Fibroblast of the aortic adventitia (primary cell): Measurements from ENCODE around the gene PRSS56. TPM values are rescaled to one million over a fixed set of nuclear protein-coding genes. Genes with fewer than 3 reads are reported as not detected.

Source experiments
- DNase-seq: peaks from one replicate; pipeline ENCODE4 v3.0.0-alpha.2; 2010; ENCODE audit warnings: low read depth
- H3K4me3 ChIP-seq: 2 replicates; pipeline ENCODE4 v1.5.1; 2011; ENCODE audit warnings: low read depth, mild to moderate bottlenecking, control low read depth, low read length, moderate library complexity
- total RNA-seq: library from RNA; depleted of rRNA; stranded (reverse); fragments of >200 nt; gene quantifications from 2 replicates; pipeline ENCODE4 v1.2.3, GENCODE V29; 2012; ENCODE audit warnings: low replicate concordance
- TF ChIP-seq, protein P1 (sequence below): IDR thresholded peaks from 2 replicates; pipeline ENCODE4 v1.5.1; 2011; ENCODE audit warnings: mild to moderate bottlenecking, low read length, control low read depth, inconsistent platforms; ENCODE audit not compliant: insufficient read depth

The PRSS56 gene
- total RNA-seq, 1 donor = not detected

DNA sequence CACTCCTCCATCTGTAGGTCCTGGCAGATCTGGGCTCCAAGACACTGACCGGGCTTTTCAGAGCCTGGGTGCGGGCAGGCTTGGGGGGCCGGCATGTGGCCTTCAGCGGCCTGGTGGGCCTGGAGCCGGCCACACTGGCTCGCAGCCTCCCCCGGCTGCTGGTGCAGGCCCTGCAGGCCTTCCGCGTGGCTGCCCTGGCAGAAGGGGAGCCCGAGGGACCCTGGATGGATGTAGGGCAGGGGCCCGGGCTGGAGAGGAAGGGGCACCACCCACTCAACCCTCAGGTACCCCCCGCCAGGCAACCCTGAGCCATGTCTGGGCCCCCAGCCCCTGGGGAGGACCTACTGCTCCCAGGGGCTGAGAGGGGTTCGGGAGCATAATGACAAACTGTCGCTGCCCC, 5.0 kb downstream of the PRSS56 start:
- TF ChIP-seq, protein P1, sequence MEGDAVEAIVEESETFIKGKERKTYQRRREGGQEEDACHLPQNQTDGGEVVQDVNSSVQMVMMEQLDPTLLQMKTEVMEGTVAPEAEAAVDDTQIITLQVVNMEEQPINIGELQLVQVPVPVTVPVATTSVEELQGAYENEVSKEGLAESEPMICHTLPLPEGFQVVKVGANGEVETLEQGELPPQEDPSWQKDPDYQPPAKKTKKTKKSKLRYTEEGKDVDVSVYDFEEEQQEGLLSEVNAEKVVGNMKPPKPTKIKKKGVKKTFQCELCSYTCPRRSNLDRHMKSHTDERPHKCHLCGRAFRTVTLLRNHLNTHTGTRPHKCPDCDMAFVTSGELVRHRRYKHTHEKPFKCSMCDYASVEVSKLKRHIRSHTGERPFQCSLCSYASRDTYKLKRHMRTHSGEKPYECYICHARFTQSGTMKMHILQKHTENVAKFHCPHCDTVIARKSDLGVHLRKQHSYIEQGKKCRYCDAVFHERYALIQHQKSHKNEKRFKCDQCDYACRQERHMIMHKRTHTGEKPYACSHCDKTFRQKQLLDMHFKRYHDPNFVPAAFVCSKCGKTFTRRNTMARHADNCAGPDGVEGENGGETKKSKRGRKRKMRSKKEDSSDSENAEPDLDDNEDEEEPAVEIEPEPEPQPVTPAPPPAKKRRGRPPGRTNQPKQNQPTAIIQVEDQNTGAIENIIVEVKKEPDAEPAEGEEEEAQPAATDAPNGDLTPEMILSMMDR = no peak
- H3K4me3 ChIP-seq = no peak overlapping the region
- DNase-seq = no peak

DNA sequence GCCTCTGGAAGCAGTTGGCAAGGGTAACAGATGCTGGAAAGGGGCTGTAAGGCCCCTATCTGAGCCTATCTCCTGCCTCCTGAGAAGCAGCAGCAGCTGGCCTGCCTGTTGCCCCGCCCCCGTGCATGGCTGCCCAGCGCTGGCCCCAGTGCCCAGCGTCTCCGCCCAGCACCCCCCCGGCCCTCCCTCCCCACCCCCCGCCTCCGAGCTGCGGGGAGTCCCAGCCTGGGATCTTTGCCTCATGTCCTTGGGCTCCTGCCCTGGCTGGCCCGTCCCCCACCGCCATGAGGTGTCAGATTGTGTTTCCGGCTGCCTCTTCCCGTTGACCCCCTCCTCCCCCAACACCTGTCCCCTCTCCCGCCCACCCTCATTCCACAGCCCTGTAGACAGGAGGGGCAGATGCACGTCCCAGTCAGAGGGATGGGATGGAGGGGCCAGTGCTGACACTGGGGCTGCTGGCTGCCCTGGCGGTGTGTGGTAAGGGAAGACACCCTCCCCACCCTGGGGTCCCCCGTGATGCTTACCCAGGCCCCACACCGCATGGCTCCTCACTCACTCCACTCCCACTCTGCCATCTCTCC, 5.7 kb downstream of the PRSS56 start, which contains the start of gene CHRND:
Gene CHRND, plus strand, starts transcription at position 370 of the 581 bp plus-strand sequence. Its CDS starts 56 bp downstream, at position 426.
- DNase-seq = no peak
- H3K4me3 ChIP-seq = no peak within 1 kb of the TSS
- TF ChIP-seq, protein P1 = no peak

DNA sequence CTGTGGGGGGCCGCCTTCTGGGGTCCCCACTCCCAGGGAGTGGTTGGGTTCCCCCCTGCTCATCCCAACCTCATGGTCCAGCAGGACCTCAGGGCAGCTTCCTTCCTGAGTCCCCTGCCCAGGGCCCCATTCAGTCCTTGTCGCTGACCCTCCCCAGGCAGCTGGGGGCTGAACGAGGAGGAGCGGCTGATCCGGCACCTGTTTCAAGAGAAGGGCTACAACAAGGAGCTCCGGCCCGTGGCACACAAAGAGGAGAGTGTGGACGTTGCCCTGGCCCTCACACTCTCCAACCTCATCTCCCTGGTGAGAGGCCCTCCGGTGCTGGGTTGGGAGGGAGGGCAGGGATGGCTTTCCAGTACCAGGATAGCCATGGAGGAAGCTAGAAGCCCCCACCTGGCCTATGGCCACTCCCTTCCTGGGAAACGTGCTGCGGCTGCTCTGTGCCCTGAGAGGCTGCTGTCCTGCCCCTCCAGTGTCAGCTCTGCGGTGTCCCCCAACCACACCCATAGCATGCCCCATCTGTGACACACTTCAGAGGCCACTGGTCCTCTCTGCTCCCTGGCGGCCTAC, 6.3 kb downstream of the PRSS56 start:
- DNase-seq = no peak
- no peak overlapping the region for H3K4me3 ChIP-seq
- TF ChIP-seq, protein P1 = no peak

DNA sequence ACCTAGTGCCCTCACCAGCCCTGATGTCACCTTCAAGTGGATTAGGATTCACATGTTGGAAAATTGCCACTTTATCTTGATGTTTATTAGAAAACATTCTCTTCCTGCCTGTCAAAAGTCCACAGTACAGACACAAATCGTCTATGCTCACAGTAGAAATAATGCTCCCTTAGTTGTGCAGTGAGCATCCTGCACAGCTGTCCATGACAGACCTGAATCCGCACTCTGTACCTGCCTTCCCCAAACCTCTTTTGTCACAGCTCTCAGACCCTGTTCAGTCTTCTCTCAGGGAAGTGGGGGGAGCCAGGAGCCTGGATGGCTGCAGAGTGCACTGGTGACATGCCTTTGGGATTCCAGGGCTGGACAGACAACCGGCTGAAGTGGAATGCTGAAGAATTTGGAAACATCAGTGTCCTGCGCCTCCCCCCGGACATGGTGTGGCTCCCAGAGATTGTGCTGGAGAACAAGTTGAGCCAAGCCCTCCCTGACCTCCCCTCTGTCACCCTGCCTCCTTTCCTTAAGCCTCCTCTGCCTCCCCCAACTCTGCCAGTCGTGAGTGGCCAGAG, 7.8 kb downstream of the PRSS56 start:
- DNase-seq = no peak
- TF ChIP-seq, protein P1 = no peak
- H3K4me3 ChIP-seq = no peak overlapping the region

DNA sequence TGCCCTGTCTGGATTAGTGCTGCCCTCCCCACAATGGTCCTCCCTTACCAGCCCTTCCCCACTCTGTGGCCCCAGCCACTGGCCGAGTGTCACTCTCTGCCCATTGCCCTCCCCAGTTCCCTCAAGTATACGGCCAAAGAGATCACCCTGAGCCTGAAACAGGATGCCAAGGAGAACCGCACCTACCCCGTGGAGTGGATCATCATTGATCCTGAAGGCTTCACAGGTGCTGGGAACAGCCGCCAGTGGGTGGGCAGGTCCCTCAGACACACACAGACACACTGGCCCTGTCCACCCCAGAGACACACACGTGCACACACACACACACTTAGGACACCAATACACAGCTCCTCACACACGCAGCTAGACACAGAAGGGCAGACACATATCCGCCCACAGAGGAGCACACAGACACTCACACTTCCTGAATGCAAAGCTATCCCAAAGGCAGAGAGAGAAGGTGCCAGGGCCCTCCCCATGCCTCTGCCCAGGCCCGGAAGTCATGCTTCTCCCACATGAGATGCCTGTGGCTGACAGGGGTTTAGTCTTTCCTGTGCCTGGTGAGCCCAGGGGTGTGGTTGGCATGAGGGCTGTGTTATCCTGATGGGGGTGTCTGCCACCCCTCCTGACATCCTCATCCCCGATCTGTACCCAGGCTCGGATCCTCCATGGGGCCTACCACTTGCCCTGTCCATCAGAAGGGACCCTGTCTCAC, 8.7 kb downstream of the PRSS56 start:
- TF ChIP-seq, protein P1 = no peak
- no peak for DNase-seq
- H3K4me3 ChIP-seq = no peak overlapping the region

DNA sequence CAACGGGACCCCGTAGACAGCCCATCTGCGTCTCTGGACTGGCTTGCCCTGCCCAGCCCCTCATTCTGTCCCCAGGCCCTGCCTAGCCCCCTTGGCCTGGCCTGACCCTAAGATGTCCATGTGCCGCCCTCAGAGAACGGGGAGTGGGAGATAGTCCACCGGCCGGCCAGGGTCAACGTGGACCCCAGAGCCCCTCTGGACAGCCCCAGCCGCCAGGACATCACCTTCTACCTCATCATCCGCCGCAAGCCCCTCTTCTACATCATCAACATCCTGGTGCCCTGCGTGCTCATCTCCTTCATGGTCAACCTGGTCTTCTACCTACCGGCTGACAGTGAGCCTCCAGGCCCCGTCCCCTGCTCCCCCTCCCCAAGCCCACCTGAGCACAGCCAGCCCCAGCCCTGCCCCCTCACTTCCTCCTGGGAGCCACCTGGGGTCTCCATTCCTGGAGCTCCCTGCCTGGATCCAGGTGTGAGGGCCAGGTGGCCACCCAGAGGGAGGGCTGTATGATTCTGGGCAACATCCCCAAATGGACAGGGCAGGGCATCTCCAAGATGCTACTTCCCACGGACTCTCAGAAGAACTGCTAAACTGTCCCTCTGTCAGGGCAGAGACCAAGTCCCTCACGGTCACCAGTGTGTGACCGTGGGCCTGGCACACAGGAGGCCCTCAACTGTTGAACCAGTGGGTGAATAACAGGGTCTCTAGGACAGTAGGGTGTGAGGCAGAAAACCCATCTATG, 9.8 kb downstream of the PRSS56 start:
- TF ChIP-seq, protein P1 = no peak

More for the DNA sequence above, 9.8 kb downstream of the PRSS56 start:
- no peak for DNase-seq
- H3K4me3 ChIP-seq = no peak overlapping the region
